Measurements from ENCODE around the gene KTN1. TPM values are rescaled to one million over a fixed set of nuclear protein-coding genes. Genes with fewer than 3 reads are reported as not detected.

The KTN1 gene
- total RNA-seq, 1 donor from 2014 or later = 227 TPM

- no peak for DNase-seq (ENCODE audit: low read depth)
Measured at GRCh38 chr14:55609681-55610080, 29.7 kb downstream of the KTN1 start.

GRCh38 chr14:55610713-55611370, 30.8 kb downstream of the KTN1 start:
- DNase-seq (ENCODE audit: low read depth) = no peak

- DNase-seq (ENCODE audit: low read depth) = no peak
Measured at GRCh38 chr14:55611859-55612258, 31.9 kb downstream of the KTN1 start.

GRCh38 chr14:55614304-55614703, 34.3 kb downstream of the KTN1 start:
- no peak for DNase-seq (ENCODE audit: low read depth)

- no peak for DNase-seq (ENCODE audit: low read depth)
Measured at GRCh38 chr14:55620277-55620676, 40.3 kb downstream of the KTN1 start.

- DNase-seq (ENCODE audit: low read depth) = no peak
Measured at GRCh38 chr14:55620981-55621380, 41.0 kb downstream of the KTN1 start.

GRCh38 chr14:55621391-55621790, 41.4 kb downstream of the KTN1 start:
- no peak for DNase-seq (ENCODE audit: low read depth)

GRCh38 chr14:55624913-55625312, 44.9 kb downstream of the KTN1 start:
- peak; percentile 59 for DNase-seq (ENCODE audit: low read depth)

- DNase-seq (ENCODE audit: low read depth) = no peak
Measured at GRCh38 chr14:55625481-55625880, 45.5 kb downstream of the KTN1 start.

- DNase-seq (ENCODE audit: low read depth) = no peak
Measured at GRCh38 chr14:55626131-55626530, 46.1 kb downstream of the KTN1 start.

GRCh38 chr14:55628426-55628825, 48.4 kb downstream of the KTN1 start:
- no peak for DNase-seq (ENCODE audit: low read depth)

- peak; percentile 10 for DNase-seq (ENCODE audit: low read depth)
Measured at GRCh38 chr14:55638665-55639064, 58.7 kb downstream of the KTN1 start.

GRCh38 chr14:55641290-55641689, 61.3 kb downstream of the KTN1 start:
- DNase-seq (ENCODE audit: low read depth) = no peak

GRCh38 chr14:55641954-55642353, 61.9 kb downstream of the KTN1 start:
- DNase-seq (ENCODE audit: low read depth) = no peak

- no peak for DNase-seq (ENCODE audit: low read depth)
Measured at GRCh38 chr14:55645145-55645544, 65.1 kb downstream of the KTN1 start.

- DNase-seq (ENCODE audit: low read depth) = peak; percentile 9
Measured at GRCh38 chr14:55645845-55646832, 66.1 kb downstream of the KTN1 start.

GRCh38 chr14:55650992-55651391, 71.0 kb downstream of the KTN1 start:
- DNase-seq (ENCODE audit: low read depth) = no peak

GRCh38 chr14:55654243-55654642, 74.2 kb downstream of the KTN1 start:
- no peak for DNase-seq (ENCODE audit: low read depth)

- DNase-seq (ENCODE audit: low read depth) = no peak
Measured at GRCh38 chr14:55661029-55661428, 81.0 kb downstream of the KTN1 start.

- no peak for DNase-seq (ENCODE audit: low read depth)
Measured at GRCh38 chr14:55662752-55663151, 82.7 kb downstream of the KTN1 start.

GRCh38 chr14:55665067-55665675, 85.2 kb downstream of the KTN1 start:
- no peak for DNase-seq (ENCODE audit: low read depth)

- no peak for DNase-seq (ENCODE audit: low read depth)
Measured at GRCh38 chr14:55667801-55668200, 87.8 kb downstream of the KTN1 start.

Measured in myocyte (in vitro differentiated cells).